A673 (cell line): ENCODE measurements around the gene CTNNA3. TPM values are rescaled to one million over a fixed set of nuclear protein-coding genes. Genes with fewer than 3 reads are reported as not detected.

Experiments
- BruUV-seq: library from RNA; stranded (reverse); fragments of 400-500 nt; replicated peaks from 2 replicates; lab custom pipeline; 2021; lab: Mats Ljungman, UMichigan
- CTCF ChIA-PET: fragments of 300-600 bp; sonication (Branson Sonifier 250); formaldehyde crosslinking; loops from one replicate; lab custom pipeline; 2022; ENCODE audit warnings: antibody characterized with exemption; lab: Charles Lee
- POLR2A ChIA-PET: fragments of 300-600 bp; sonication (Branson Sonifier 250); formaldehyde crosslinking; loops from one replicate; lab custom pipeline; 2022; ENCODE audit warnings: antibody characterized with exemption; ENCODE audit not compliant: low non-redundant PET; lab: Charles Lee
- DNase-seq: peaks from one replicate; pipeline ENCODE4 v3.0.0-alpha.2; 2015; ENCODE audit warnings: low spot score
- H3K27ac ChIP-seq: fragments of 200-600 bp; sonication (generic); 2 replicates; pipeline ENCODE4 v1.5.1; 2016; ENCODE audit warnings: mixed run types, low read depth, mild to moderate bottlenecking, mixed read lengths, antibody characterized with exemption, low read length; ENCODE audit not compliant: poor library complexity, severe bottlenecking
- H3K27me3 ChIP-seq: fragments of 200-600 bp; sonication (generic); replicated peaks from 2 replicates; pipeline ENCODE4 v1.6.1; 2017; ENCODE audit warnings: mixed run types, low read depth, mild to moderate bottlenecking, mixed read lengths, antibody characterized with exemption, low read length; ENCODE audit not compliant: insufficient read depth, poor library complexity
- H3K36me3 ChIP-seq: fragments of 200-600 bp; sonication (generic); 2 replicates; pipeline ENCODE4 v1.6.1; 2016; ENCODE audit warnings: mixed run types, mild to moderate bottlenecking, mixed read lengths, antibody characterized with exemption, low read length; ENCODE audit not compliant: insufficient read depth, poor library complexity, severe bottlenecking
- H3K4me1 ChIP-seq: fragments of 200-600 bp; sonication (generic); 2 replicates; pipeline ENCODE4 v1.6.1; 2017; ENCODE audit warnings: mixed run types, mild to moderate bottlenecking, mixed read lengths, antibody characterized with exemption, low read length; ENCODE audit not compliant: insufficient read depth, poor library complexity, severe bottlenecking
- H3K4me3 ChIP-seq: fragments of 200-600 bp; sonication (generic); 2 replicates; pipeline ENCODE4 v1.5.1; 2016; ENCODE audit warnings: low read depth, mixed run types, mild to moderate bottlenecking, mixed read lengths, low read length; ENCODE audit not compliant: poor library complexity, severe bottlenecking
- H3K9me3 ChIP-seq: fragments of 200-600 bp; sonication (generic); 2 replicates; pipeline ENCODE4 v1.6.1; 2016; ENCODE audit warnings: mixed run types, low read depth, mild to moderate bottlenecking, mixed read lengths, antibody characterized with exemption, low read length; ENCODE audit not compliant: poor library complexity, severe bottlenecking
- EZH2 ChIP-seq: fragments of 200-600 bp; sonication (generic); IDR thresholded peaks from 2 replicates; pipeline ENCODE4 v1.6.1; 2017; ENCODE audit warnings: borderline replicate concordance, low read depth, mild to moderate bottlenecking, mixed read lengths, antibody characterized with exemption, low read length; ENCODE audit not compliant: poor library complexity, severe bottlenecking
- intact Hi-C: fragments of 100-400 bp; cut with micrococcal nuclease; formaldehyde crosslinking; loops from one replicate; pipeline ENCODE4 v1.10.0; 2022; ENCODE audit not compliant: unreplicated experiment
- total RNA-seq: library from RNA; stranded (reverse); gene quantifications from 2 replicates; pipeline ENCODE4 v1.2.3, GENCODE V29; 2021
- TF ChIP-seq, protein P1 (sequence below): fragments of 300-800, 200-600 bp; sonication (generic); conservative IDR thresholded peaks from 2 replicates; pipeline ENCODE4 v1.5.1; 2017; ENCODE audit warnings: low read depth, mild to moderate bottlenecking, antibody characterized with exemption, low read length, moderate library complexity, mixed read lengths

CTNNA3 gene
- total RNA-seq, 1 experiment from 2014 or later, result not detected

DNA sequence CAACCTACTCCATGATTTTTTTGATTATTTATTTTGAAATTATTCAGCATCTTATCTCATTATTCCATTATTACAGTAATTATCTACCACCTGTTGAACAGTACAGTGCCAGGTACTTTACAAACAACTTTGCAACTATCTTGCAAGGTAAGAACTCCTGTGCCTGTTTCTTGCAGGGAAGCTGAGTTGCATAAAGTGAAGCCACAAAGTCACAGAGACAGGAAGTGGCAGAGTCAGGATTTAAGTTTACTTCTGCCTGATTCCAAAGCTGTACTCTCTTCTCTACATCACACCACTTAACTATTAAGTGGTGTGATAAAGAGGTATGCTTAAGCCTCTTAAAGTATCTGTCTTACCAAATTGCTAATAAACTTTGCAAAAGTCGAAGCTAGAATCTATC lies 690.0 kb downstream of the CTNNA3 start:
- POLR2A ChIA-PET, result no interaction called here
- no TSS peak for BruUV-seq
- intact Hi-C loops, result no loop called here

DNA sequence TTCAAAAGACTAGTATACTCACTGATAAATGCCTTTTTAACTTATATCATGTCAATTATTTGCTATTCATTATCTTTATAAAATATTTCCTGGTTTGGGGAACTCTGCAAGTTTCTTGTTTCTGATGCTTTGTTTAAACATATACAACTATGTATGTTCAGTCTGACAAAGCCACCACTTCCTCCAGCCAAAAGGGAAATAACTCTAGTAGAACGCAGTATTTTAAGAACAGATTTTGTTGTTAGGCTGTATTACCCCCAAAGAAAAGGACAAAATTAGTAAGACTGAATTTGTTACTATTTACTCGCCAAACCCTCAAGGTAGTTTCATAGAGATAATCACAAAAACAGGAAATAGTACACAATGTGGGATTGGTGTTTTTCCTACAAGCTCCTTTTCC lies 691.3 kb downstream of the CTNNA3 start:
- no peaks in the 10 kb centered on the region for H3K36me3 ChIP-seq
- H3K4me3 ChIP-seq, result no peak overlapping the region
- no peaks in the 10 kb centered on the region for H3K9me3 ChIP-seq
- H3K27me3 ChIP-seq, result no peaks in the 10 kb centered on the region
- TF ChIP-seq, protein P1, sequence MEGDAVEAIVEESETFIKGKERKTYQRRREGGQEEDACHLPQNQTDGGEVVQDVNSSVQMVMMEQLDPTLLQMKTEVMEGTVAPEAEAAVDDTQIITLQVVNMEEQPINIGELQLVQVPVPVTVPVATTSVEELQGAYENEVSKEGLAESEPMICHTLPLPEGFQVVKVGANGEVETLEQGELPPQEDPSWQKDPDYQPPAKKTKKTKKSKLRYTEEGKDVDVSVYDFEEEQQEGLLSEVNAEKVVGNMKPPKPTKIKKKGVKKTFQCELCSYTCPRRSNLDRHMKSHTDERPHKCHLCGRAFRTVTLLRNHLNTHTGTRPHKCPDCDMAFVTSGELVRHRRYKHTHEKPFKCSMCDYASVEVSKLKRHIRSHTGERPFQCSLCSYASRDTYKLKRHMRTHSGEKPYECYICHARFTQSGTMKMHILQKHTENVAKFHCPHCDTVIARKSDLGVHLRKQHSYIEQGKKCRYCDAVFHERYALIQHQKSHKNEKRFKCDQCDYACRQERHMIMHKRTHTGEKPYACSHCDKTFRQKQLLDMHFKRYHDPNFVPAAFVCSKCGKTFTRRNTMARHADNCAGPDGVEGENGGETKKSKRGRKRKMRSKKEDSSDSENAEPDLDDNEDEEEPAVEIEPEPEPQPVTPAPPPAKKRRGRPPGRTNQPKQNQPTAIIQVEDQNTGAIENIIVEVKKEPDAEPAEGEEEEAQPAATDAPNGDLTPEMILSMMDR, result no peak
- no peak for TF ChIP-seq EZH2
- no peak overlapping the region for H3K27ac ChIP-seq
- H3K4me1 ChIP-seq, result no peaks in the 10 kb centered on the region
- no peak for DNase-seq
- BruUV-seq, result no TSS peak
- ChIA-PET CTCF (no interaction called here), POLR2A (no interaction called here)
- intact Hi-C loops, result no loop called here

More for the DNA sequence above, 690.0 kb downstream of the CTNNA3 start:
- Histone ChIP-seq H3K27ac (no peak overlapping the region), H3K9me3 (no peaks in the 10 kb centered on the region), H3K4me1 (no peaks in the 10 kb centered on the region), H3K27me3 (no peaks in the 10 kb centered on the region), H3K36me3 (no peaks in the 10 kb centered on the region), H3K4me3 (no peak overlapping the region)
- no peak for DNase-seq
- TF ChIP-seq EZH2, result no peak
- TF ChIP-seq, protein P1, result no peak
- CTCF ChIA-PET, result interaction anchor here (0.6 kb wide), 1 partner anchor 9 kb away, joined by 3 read pairs; no protein-coding TSS in a partner anchor

DNA sequence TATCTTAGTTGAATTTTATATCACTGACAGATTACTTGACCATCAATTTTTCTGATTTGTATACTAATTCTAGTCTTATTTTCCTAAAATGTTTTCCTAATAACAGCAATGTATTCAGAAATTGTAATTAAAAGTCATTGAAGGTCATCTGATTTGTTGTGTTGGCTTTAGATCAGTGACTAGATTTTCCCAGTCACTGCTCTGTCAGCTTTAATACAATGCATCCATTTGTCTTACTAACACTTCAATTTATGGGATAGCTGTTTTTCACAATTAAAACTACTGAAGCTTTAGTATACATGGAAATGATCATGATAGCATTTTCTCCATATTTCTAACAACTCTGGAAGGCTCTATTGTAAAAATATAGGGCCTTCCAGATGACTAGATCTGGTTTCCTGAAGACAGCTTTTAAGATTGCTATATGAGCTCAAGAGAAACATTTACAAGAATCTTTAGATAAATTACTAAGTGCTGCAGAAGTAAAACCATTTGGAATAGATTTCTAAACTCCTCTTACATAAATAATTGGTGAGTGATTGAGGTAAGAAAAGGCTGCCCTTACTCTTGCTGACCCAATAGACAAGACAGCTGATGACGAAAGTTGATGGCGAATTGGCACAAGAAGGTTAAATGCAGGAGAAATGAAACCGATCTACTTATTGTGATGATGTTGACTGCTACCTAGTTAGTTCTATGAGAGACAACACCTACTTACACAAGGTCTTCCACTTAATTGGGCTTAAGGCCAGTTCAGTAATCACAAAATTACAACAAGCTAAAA lies 696.0 kb downstream of the CTNNA3 start:
- Histone ChIP-seq H3K9me3 (no peaks in the 10 kb centered on the region), H3K27me3 (no peaks in the 10 kb centered on the region), H3K4me3 (no peak overlapping the region), H3K36me3 (no peaks in the 10 kb centered on the region), H3K4me1 (no peaks in the 10 kb centered on the region), H3K27ac (no peak overlapping the region)
- ChIA-PET POLR2A (no interaction called here), CTCF (no interaction called here)
- no peak for DNase-seq
- intact Hi-C loops, result no loop called here
- no TSS peak for BruUV-seq
- no peak for TF ChIP-seq EZH2
- TF ChIP-seq, protein P1, result no peak
